HG02981 (cell line): ENCODE data around the gene TATDN2.

Experiments
- ATAC-seq: cut with Tn5 transposase; IDR thresholded peaks from one replicate; pipeline ENCODE4 v1.9.1; 2021; ENCODE audit warnings: mild to moderate bottlenecking, moderate library complexity; ENCODE audit not compliant: unreplicated experiment

TATDN2 gene

GRCh38 chr3:10248184-10248983 is at the start of gene TATDN2:
TSS of gene TATDN2 (plus strand) at chr3:10248459. CDS start at chr3:10249201, 742 bp downstream.
- ATAC-seq = peak; percentile 95

- ATAC-seq = peak; percentile 79
These were observed 49.3 kb upstream of the TATDN2 start for GRCh38 chr3:10198761-10199649.

- no peak for ATAC-seq
These were observed 43.3 kb upstream of the TATDN2 start for GRCh38 chr3:10204921-10205320.

- ATAC-seq = no peak
These were observed 42.7 kb upstream of the TATDN2 start for GRCh38 chr3:10205451-10206165.

GRCh38 chr3:10206166-10206511 is 42.1 kb upstream of the TATDN2 start:
- no peak for ATAC-seq

- ATAC-seq = no peak
These were observed 35.0 kb upstream of the TATDN2 start for GRCh38 chr3:10213156-10213792.

- no peak for ATAC-seq
These were observed 32.5 kb upstream of the TATDN2 start for GRCh38 chr3:10215578-10216368.

GRCh38 chr3:10217359-10217758 is 30.9 kb upstream of the TATDN2 start:
- ATAC-seq = no peak

- no peak for ATAC-seq
These were observed 28.5 kb upstream of the TATDN2 start for GRCh38 chr3:10219737-10220136.

- peak; percentile 55 for ATAC-seq
These were observed 24.3 kb upstream of the TATDN2 start for GRCh38 chr3:10223676-10224639.

GRCh38 chr3:10224794-10225665 is 23.2 kb upstream of the TATDN2 start:
- no peak for ATAC-seq

- ATAC-seq = no peak
These were observed 22.0 kb upstream of the TATDN2 start for GRCh38 chr3:10226293-10226692.

GRCh38 chr3:10228248-10228950 is 19.9 kb upstream of the TATDN2 start:
- ATAC-seq = no peak

- ATAC-seq = no peak
These were observed 18.7 kb upstream of the TATDN2 start for GRCh38 chr3:10229576-10229975.

GRCh38 chr3:10232137-10232536 is 16.1 kb upstream of the TATDN2 start:
- no peak for ATAC-seq

- no peak for ATAC-seq
These were observed 14.3 kb upstream of the TATDN2 start for GRCh38 chr3:10233988-10234387.

GRCh38 chr3:10234526-10235230 is 13.6 kb upstream of the TATDN2 start:
- no peak for ATAC-seq
